CD4-positive, alpha-beta T cell treated with Interleukin-4 for 1 hour (primary cell): ENCODE measurements around the gene PLCH2.
"Not testable (repeated sequence)": the region's sequence is repeated elsewhere in the genome, so short reads cannot be mapped to it uniquely, and the experiment has no call there.

Source experiments
- DNase-seq, 2 donors: peaks; one replicate each; pipeline ENCODE4 v3.0.0-alpha.2; 2020 to 2022

PLCH2 gene

GRCh38 chr1:2441746-2442145, 34.3 kb upstream of the PLCH2 start:
- no peak for DNase-seq

GRCh38 chr1:2442661-2443060, 33.4 kb upstream of the PLCH2 start:
- no peak for DNase-seq

- DNase-seq: peak; percentile 13 to 22
Observed at GRCh38 chr1:2443277-2444137, 32.6 kb upstream of the PLCH2 start.

- no peak for DNase-seq
Observed at GRCh38 chr1:2444138-2444591, 31.9 kb upstream of the PLCH2 start.

GRCh38 chr1:2445162-2445822, 30.8 kb upstream of the PLCH2 start:
- DNase-seq: no peak

- no peak for DNase-seq
Observed at GRCh38 chr1:2445823-2446215, 30.3 kb upstream of the PLCH2 start.

- no peak for DNase-seq
Observed at GRCh38 chr1:2446394-2446793, 29.7 kb upstream of the PLCH2 start.

- no peak for DNase-seq
Observed at GRCh38 chr1:2446861-2447260, 29.2 kb upstream of the PLCH2 start.

- no peak for DNase-seq
Observed at GRCh38 chr1:2447276-2448097, 28.6 kb upstream of the PLCH2 start.

- no peak for DNase-seq
Observed at GRCh38 chr1:2448098-2448445, 28.0 kb upstream of the PLCH2 start.

- no peak for DNase-seq
Observed at GRCh38 chr1:2449636-2450454, 26.2 kb upstream of the PLCH2 start.

- no peak for DNase-seq
Observed at GRCh38 chr1:2451741-2452140, 24.3 kb upstream of the PLCH2 start.

- no peak for DNase-seq
Observed at GRCh38 chr1:2452201-2452931, 23.7 kb upstream of the PLCH2 start.

- no peak for DNase-seq
Observed at GRCh38 chr1:2452932-2453315, 23.2 kb upstream of the PLCH2 start.

- DNase-seq: no peak
Observed at GRCh38 chr1:2454227-2454626, 21.9 kb upstream of the PLCH2 start.

GRCh38 chr1:2455757-2456156, 20.3 kb upstream of the PLCH2 start:
- no peak for DNase-seq

GRCh38 chr1:2457444-2457843, 18.6 kb upstream of the PLCH2 start:
- no peak for DNase-seq

GRCh38 chr1:2458687-2459086, 17.4 kb upstream of the PLCH2 start:
- DNase-seq: no peak

- not testable (repeated sequence) for DNase-seq
Observed at GRCh38 chr1:2459102-2459753, 16.9 kb upstream of the PLCH2 start.

- DNase-seq: no peak
Observed at GRCh38 chr1:2459757-2460156, 16.3 kb upstream of the PLCH2 start.

- no peak for DNase-seq
Observed at GRCh38 chr1:2460203-2460602, 15.9 kb upstream of the PLCH2 start.
